OCI-LY1 (cell line): ENCODE measurements around the gene CHCHD10.

ENCODE experiments used
- H2AFZ ChIP-seq: fragments of 200-600 bp; sonication (generic), shearing (Covaris generic); 2 replicates; pipeline ENCODE4 v1.6.0; 2014; ENCODE audit warnings: antibody characterized with exemption, mild to moderate bottlenecking, low read length
- H3F3A ChIP-seq: fragments of 200-600 bp; sonication (generic), shearing (Covaris generic); 2 replicates; pipeline ENCODE4 v1.6.0; 2014; ENCODE audit warnings: mild to moderate bottlenecking, antibody characterized with exemption, low read length, moderate library complexity; ENCODE audit not compliant: insufficient read depth
- H3K27ac ChIP-seq: fragments of 200-600 bp; sonication (generic); 2 replicates; pipeline ENCODE4 v1.5.1; 2014; ENCODE audit warnings: low read length, mixed run types, mild to moderate bottlenecking, low read depth; ENCODE audit not compliant: poor library complexity, severe bottlenecking
- H3K27me3 ChIP-seq: fragments of 200-600 bp; sonication (generic); 2 replicates; pipeline ENCODE4 v1.6.0; 2014; ENCODE audit warnings: antibody characterized with exemption, mild to moderate bottlenecking, low read length, moderate library complexity; ENCODE audit not compliant: insufficient read depth
- H3K36me3 ChIP-seq: fragments of 200-600 bp; sonication (generic); 2 replicates; pipeline ENCODE4 v1.6.1; 2014; ENCODE audit warnings: mild to moderate bottlenecking, antibody characterized with exemption, low read length, moderate library complexity, mixed read lengths; ENCODE audit not compliant: insufficient read depth
- H3K4me1 ChIP-seq: fragments of 200-600 bp; sonication (generic); 2 replicates; pipeline ENCODE4 v1.5.1; 2014; ENCODE audit warnings: mild to moderate bottlenecking, low read length, moderate library complexity; ENCODE audit not compliant: insufficient read depth, severe bottlenecking
- H3K4me2 ChIP-seq: fragments of 200-600 bp; sonication (generic), shearing (Covaris generic); 2 replicates; pipeline ENCODE4 v1.6.1; 2014; ENCODE audit warnings: low read length
- H3K4me3 ChIP-seq: fragments of 200-600 bp; sonication (generic); 2 replicates; pipeline ENCODE4 v1.5.1; 2014; ENCODE audit warnings: low read length, low read depth, mild to moderate bottlenecking, mixed read lengths; ENCODE audit not compliant: poor library complexity, severe bottlenecking
- H3K79me2 ChIP-seq: fragments of 200-600 bp; shearing (Covaris generic); 2 replicates; pipeline ENCODE4 v1.6.1; 2016; ENCODE audit warnings: mixed run types, low read length, mixed read lengths; ENCODE audit not compliant: insufficient read depth
- H3K9ac ChIP-seq: fragments of 200-600 bp; sonication (generic), shearing (Covaris generic); 2 replicates; pipeline ENCODE4 v1.6.1; 2014; ENCODE audit warnings: mild to moderate bottlenecking, low read length, mixed read lengths
- H3K9me2 ChIP-seq: fragments of 200-600 bp; sonication (generic), shearing (Covaris generic); 2 replicates; pipeline ENCODE4 v1.6.1; 2014; ENCODE audit warnings: low read depth, mild to moderate bottlenecking, low read length, mixed read lengths
- H3K9me3 ChIP-seq: fragments of 200-600 bp; shearing (Covaris generic); 2 replicates; pipeline ENCODE4 v1.6.1; 2014; ENCODE audit warnings: low read length, mixed read lengths
- H4K20me1 ChIP-seq: fragments of 200-600 bp; sonication (generic), shearing (Covaris generic); 2 replicates; pipeline ENCODE4 v1.6.0; 2016; ENCODE audit warnings: mild to moderate bottlenecking, low read length; ENCODE audit not compliant: insufficient read depth
- EZH2 ChIP-seq: fragments of 200-600 bp; sonication (generic), shearing (Covaris generic); IDR thresholded peaks from 2 replicates; pipeline ENCODE4 v1.8.0; 2017; ENCODE audit warnings: borderline replicate concordance, mixed run types, mild to moderate bottlenecking, antibody characterized with exemption, low read length, moderate library complexity, mixed read lengths
- TF ChIP-seq, protein P1 (sequence below): fragments of 200-600 bp; sonication (generic), shearing (Covaris generic); IDR thresholded peaks from 2 replicates; pipeline ENCODE4 v1.5.1; 2017; ENCODE audit warnings: mild to moderate bottlenecking, antibody characterized with exemption, low read length, moderate library complexity, mixed read lengths

CHCHD10 gene

GRCh38 chr22:23767303-23767672 lies 484 bp downstream of the CHCHD10 start:
- Histone ChIP-seq H3K4me3 (peak overlapping the region; percentile 82), H3K79me2 (peaks cover 3% of the 10 kb centered on the region; the same call in 1 of the 2 replicates), H3K27me3 (no peaks in the 10 kb centered on the region), H3K9me2 (no peaks in the 10 kb centered on the region), H3K27ac (peak overlapping the region; percentile 82), H2AFZ (no peak overlapping the region), H3K9ac (peak overlapping the region; percentile 88), H4K20me1 (no peaks in the 10 kb centered on the region), H3K9me3 (no peaks in the 10 kb centered on the region), H3K36me3 (peaks cover 39% of the 10 kb centered on the region), H3K4me2 (peak overlapping the region; percentile 79), H3K4me1 (peaks cover 74% of the 10 kb centered on the region), H3F3A (no peaks in the 10 kb centered on the region)
- TF ChIP-seq, protein P1, sequence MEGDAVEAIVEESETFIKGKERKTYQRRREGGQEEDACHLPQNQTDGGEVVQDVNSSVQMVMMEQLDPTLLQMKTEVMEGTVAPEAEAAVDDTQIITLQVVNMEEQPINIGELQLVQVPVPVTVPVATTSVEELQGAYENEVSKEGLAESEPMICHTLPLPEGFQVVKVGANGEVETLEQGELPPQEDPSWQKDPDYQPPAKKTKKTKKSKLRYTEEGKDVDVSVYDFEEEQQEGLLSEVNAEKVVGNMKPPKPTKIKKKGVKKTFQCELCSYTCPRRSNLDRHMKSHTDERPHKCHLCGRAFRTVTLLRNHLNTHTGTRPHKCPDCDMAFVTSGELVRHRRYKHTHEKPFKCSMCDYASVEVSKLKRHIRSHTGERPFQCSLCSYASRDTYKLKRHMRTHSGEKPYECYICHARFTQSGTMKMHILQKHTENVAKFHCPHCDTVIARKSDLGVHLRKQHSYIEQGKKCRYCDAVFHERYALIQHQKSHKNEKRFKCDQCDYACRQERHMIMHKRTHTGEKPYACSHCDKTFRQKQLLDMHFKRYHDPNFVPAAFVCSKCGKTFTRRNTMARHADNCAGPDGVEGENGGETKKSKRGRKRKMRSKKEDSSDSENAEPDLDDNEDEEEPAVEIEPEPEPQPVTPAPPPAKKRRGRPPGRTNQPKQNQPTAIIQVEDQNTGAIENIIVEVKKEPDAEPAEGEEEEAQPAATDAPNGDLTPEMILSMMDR, result no peak
- TF ChIP-seq EZH2, result no peak

DNA sequence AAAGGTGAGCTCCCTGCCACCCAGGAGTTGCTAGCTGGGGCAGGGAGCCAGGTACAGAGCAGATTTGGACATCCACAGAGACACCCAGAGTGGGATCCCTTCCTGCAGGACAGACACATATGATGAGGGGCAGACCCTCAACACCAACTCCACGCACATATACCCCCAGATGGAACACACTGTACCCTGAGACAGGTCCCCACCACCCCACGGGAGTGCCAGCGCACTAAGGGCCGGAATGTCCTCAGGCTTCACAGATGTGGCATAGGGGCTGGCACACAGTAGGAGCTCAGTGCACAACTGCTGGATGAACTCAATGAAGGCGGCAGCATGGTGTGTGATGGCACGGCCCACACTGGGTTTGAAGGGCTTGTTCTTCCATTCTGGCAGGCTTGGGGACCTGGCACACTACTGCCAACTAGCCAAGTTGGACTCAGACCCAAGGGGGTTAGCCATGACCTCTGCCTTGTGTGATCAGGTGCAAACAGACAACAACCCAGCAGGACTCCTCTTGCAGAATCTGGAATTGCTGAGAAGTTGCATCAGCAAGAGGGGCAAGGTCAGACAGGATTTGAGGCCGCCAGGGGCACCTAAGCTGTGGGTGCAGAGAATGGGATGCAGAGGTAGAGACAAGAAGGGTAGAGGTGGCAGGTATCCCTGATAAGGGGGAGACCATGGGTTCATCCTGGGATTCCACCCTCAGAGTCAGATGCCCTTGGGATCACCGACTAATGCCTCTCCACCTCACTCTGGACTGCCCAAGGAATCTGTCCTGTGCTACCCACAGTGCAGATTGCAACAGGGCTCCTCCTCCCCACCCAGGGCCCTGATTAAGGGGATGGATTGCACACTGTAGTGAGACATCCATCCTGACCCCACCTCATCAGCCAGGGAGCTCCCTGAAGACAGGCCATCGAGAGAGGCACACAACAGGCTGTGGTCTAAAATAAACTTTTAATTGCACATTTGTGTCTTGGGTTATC lies 2.6 kb downstream of the CHCHD10 start:
- Histone ChIP-seq H3K36me3 (peaks cover 39% of the 10 kb centered on the region), H3K79me2 (peaks cover 3% of the 10 kb centered on the region; the same call in 1 of the 2 replicates), H3F3A (no peaks in the 10 kb centered on the region; the same call in 1 of the 2 replicates), H3K4me1 (peaks cover 67% of the 10 kb centered on the region), H3K4me2 (peak overlapping the region; percentile 79), H3K9me3 (no peaks in the 10 kb centered on the region), H3K27me3 (no peaks in the 10 kb centered on the region), H3K27ac (peak overlapping the region; percentile 37), H2AFZ (no peak overlapping the region), H3K9ac (peak overlapping the region; percentile 42; the same call in 1 of the 2 replicates), H3K4me3 (peak overlapping the region; percentile 82), H4K20me1 (no peaks in the 10 kb centered on the region), H3K9me2 (no peaks in the 10 kb centered on the region)
- no peak for TF ChIP-seq EZH2
- TF ChIP-seq, protein P1, result no peak

DNA sequence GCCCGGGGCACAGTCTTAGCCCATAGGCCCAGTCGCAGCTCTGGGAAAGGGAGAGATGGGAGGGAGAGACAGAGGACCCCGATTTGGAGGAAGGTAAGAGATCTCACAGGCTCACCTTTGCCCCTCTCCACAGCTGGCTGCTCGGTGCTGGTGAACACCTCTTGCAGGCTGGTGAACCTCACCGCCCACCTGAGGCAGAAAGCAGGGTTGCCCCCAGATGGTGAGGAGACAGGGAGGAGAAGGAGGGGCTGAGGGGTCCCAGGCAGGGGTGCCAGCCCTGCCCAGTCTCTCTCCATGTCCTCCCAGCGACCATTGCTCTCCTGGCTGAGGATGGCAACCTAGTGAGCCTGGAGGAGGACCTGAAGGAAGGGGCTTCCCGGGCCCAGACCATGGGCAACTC lies 3.8 kb downstream of the CHCHD10 start:
- H3K9ac ChIP-seq, result peak overlapping the region; percentile 13; the same call in 1 of the 2 replicates
- peak overlapping the region; percentile 57 for H3K27ac ChIP-seq
- H3K36me3 ChIP-seq, result peaks cover 39% of the 10 kb centered on the region
- peaks cover 55% of the 10 kb centered on the region for H3K4me1 ChIP-seq
- TF ChIP-seq, protein P1, result no peak
- TF ChIP-seq EZH2, result no peak
- H3K4me3 ChIP-seq, result peak overlapping the region; percentile 82
- H3K79me2 ChIP-seq, result peaks cover 3% of the 10 kb centered on the region; the same call in 1 of the 2 replicates
- H3K9me2 ChIP-seq, result no peaks in the 10 kb centered on the region
- no peaks in the 10 kb centered on the region for H3K9me3 ChIP-seq
- peaks cover 3% of the 10 kb centered on the region; the same call in 1 of the 2 replicates for H3F3A ChIP-seq
- no peaks in the 10 kb centered on the region for H4K20me1 ChIP-seq
- peak overlapping the region; percentile 79 for H3K4me2 ChIP-seq
- H2AFZ ChIP-seq, result no peak overlapping the region
- no peaks in the 10 kb centered on the region for H3K27me3 ChIP-seq
